Measurements from ENCODE around the gene MAN1A2.

DNA sequence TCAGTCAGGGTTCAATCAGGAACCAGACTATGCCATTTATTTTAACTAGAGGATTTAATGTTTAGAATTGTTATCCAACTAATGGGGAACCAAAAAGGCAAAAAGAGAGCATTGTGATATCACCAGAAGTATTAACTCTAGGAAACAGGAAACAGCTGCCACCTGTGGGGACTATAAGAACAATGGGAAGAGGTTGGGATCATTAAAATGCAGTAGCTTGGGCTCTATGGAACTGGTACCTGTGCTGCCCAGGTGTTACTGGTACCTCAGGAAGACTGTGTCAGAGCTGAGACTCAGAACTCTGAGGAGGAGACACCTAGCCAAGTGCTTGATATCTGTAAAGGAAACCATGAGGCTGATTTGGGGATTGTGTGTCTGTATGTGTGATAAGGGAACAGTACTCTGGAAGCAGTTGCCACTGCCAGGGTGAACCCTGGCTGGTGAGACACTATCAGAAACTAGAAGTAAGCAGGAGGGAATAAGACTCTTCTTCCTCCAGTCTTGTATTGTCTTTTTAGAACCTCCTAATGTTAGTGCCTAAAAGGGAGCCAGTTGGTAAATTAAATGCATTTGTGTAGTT is 49.4 kb downstream of the MAN1A2 start:
- TF ChIP-seq, protein P1, sequence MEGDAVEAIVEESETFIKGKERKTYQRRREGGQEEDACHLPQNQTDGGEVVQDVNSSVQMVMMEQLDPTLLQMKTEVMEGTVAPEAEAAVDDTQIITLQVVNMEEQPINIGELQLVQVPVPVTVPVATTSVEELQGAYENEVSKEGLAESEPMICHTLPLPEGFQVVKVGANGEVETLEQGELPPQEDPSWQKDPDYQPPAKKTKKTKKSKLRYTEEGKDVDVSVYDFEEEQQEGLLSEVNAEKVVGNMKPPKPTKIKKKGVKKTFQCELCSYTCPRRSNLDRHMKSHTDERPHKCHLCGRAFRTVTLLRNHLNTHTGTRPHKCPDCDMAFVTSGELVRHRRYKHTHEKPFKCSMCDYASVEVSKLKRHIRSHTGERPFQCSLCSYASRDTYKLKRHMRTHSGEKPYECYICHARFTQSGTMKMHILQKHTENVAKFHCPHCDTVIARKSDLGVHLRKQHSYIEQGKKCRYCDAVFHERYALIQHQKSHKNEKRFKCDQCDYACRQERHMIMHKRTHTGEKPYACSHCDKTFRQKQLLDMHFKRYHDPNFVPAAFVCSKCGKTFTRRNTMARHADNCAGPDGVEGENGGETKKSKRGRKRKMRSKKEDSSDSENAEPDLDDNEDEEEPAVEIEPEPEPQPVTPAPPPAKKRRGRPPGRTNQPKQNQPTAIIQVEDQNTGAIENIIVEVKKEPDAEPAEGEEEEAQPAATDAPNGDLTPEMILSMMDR (IDR thresholded peaks at IDR 0.05 in 2 of 3, conservative IDR thresholded peaks at IDR 0.05 in 1 of 3; ENCODE audit: borderline replicate concordance in 1 of 3, insufficient read depth in 1 of 3, low read depth in 2 of 3, low read length in 2 of 3), result no peak
- TF ChIP-seq POLR2A (IDR thresholded peaks at IDR 0.05; ENCODE audit: borderline replicate concordance, extremely low read depth, insufficient read depth, insufficient read length) (no peak), TCF7L2 (IDR thresholded peaks at IDR 0.05; ENCODE audit: borderline replicate concordance, extremely low read depth, insufficient read depth, insufficient read length) (no peak), EZH2phosphoT487 (IDR thresholded peaks at IDR 0.05; ENCODE audit: borderline replicate concordance) (no peak), RAD21 (IDR thresholded peaks at IDR 0.05; ENCODE audit: low read depth) (no peak)

Data from HCT116 (cell line).